CD4-positive, alpha-beta T cell treated with Interleukin-15 for 1 hour (primary cell): ENCODE measurements around the gene KCNJ2.

Experiments
- DNase-seq: peaks from one replicate; pipeline ENCODE4 v3.0.0-alpha.2; 2020

The KCNJ2 gene

GRCh38 chr17:70168977-70169708, at the start of gene KCNJ2:
KCNJ2 (plus strand) TSS chr17:70169532; CDS start chr17:70175040, 5,508 bp downstream.
- DNase-seq: peak; percentile 81

- DNase-seq: no peak
Observed at GRCh38 chr17:70119545-70119944, 49.8 kb upstream of the KCNJ2 start.

GRCh38 chr17:70119983-70120382, 49.3 kb upstream of the KCNJ2 start:
- DNase-seq: no peak

- DNase-seq: no peak
Observed at GRCh38 chr17:70120425-70120824, 48.9 kb upstream of the KCNJ2 start.

GRCh38 chr17:70121126-70121525, 48.2 kb upstream of the KCNJ2 start:
- DNase-seq: no peak

GRCh38 chr17:70123193-70123592, 46.1 kb upstream of the KCNJ2 start:
- no peak for DNase-seq

GRCh38 chr17:70124723-70125122, 44.6 kb upstream of the KCNJ2 start:
- DNase-seq: no peak

GRCh38 chr17:70127221-70127873, 42.0 kb upstream of the KCNJ2 start:
- DNase-seq: no peak

- no peak for DNase-seq
Observed at GRCh38 chr17:70128727-70129238, 40.5 kb upstream of the KCNJ2 start.

- DNase-seq: no peak
Observed at GRCh38 chr17:70130289-70130688, 39.0 kb upstream of the KCNJ2 start.

GRCh38 chr17:70132505-70132904, 36.8 kb upstream of the KCNJ2 start:
- no peak for DNase-seq

GRCh38 chr17:70134042-70134441, 35.3 kb upstream of the KCNJ2 start:
- DNase-seq: no peak

- DNase-seq: no peak
Observed at GRCh38 chr17:70134777-70135176, 34.6 kb upstream of the KCNJ2 start.

- DNase-seq: no peak
Observed at GRCh38 chr17:70136131-70136530, 33.2 kb upstream of the KCNJ2 start.

GRCh38 chr17:70137451-70138230, 31.7 kb upstream of the KCNJ2 start:
- DNase-seq: no peak

GRCh38 chr17:70138291-70138865, 31.0 kb upstream of the KCNJ2 start:
- DNase-seq: no peak

GRCh38 chr17:70139449-70139993, 29.8 kb upstream of the KCNJ2 start:
- no peak for DNase-seq

- DNase-seq: no peak
Observed at GRCh38 chr17:70144260-70144846, 25.0 kb upstream of the KCNJ2 start.

- no peak for DNase-seq
Observed at GRCh38 chr17:70153210-70153609, 16.1 kb upstream of the KCNJ2 start.

GRCh38 chr17:70157151-70157550, 12.2 kb upstream of the KCNJ2 start:
- DNase-seq: no peak

- DNase-seq: no peak
Observed at GRCh38 chr17:70158180-70158579, 11.2 kb upstream of the KCNJ2 start.

GRCh38 chr17:70158591-70158990, 10.7 kb upstream of the KCNJ2 start:
- no peak for DNase-seq

GRCh38 chr17:70159980-70160379, 9.4 kb upstream of the KCNJ2 start:
- DNase-seq: no peak
